Cardiac fibroblast (primary cell): ENCODE results near the gene UNC79.
"Not testable (repeated sequence)": the region's sequence is repeated elsewhere in the genome, so short reads cannot be mapped to it uniquely, and the experiment has no call there.

Experiments used
- DNase-seq, 2 donors: peaks; one replicate each; pipeline versions ENCODE4 v3.0.0 to v3.0.0-alpha.2; 2010; ENCODE audit warnings: low read depth in 2 of 2
- H3K4me3 ChIP-seq, 2 donors: replicated peaks in 1 of 2; 1 replicate in 1 of 2; 2 replicates in 1 of 2; pipeline ENCODE4 v1.5.1; 2011; ENCODE audit warnings: low read depth in 2 of 2, low read length in 2 of 2, mild to moderate bottlenecking in 2 of 2, moderate library complexity in 1 of 2
- CTCF ChIP-seq: IDR thresholded peaks from one replicate; pipeline ENCODE4 v1.5.1; 2011; ENCODE audit warnings: low read depth, mild to moderate bottlenecking, low read length, inconsistent platforms

UNC79 gene

GRCh38 chr14:93410021-93410420, 20.7 kb upstream of the UNC79 start:
- no peak for DNase-seq
- no peak for TF ChIP-seq CTCF
- H3K4me3 ChIP-seq = no peak overlapping the region

GRCh38 chr14:93410893-93411292, 19.8 kb upstream of the UNC79 start:
- TF ChIP-seq CTCF = no peak
- DNase-seq = no peak
- no peak overlapping the region for H3K4me3 ChIP-seq

- DNase-seq = not testable (repeated sequence)
Measured at GRCh38 chr14:93425136-93425535, 5.6 kb upstream of the UNC79 start.

GRCh38 chr14:93426750-93427149, 4.0 kb upstream of the UNC79 start:
- no peak for DNase-seq
- TF ChIP-seq CTCF = no peak
- H3K4me3 ChIP-seq = no peak overlapping the region

More at GRCh38 chr14:93425136-93425535, 5.6 kb upstream of the UNC79 start:
- not testable (repeated sequence) for H3K4me3 ChIP-seq

- DNase-seq = peak; percentile 2 to 22
- TF ChIP-seq CTCF = no peak
- peak overlapping the region in 1 of 2 donors; percentile 29 for H3K4me3 ChIP-seq
Measured at GRCh38 chr14:93431036-93431670, 414 bp downstream of the UNC79 start.

- no peak for TF ChIP-seq CTCF
- H3K4me3 ChIP-seq = no peak overlapping the region
- DNase-seq = no peak
Measured at GRCh38 chr14:93454224-93454623, 23.5 kb downstream of the UNC79 start.

- no peak overlapping the region for H3K4me3 ChIP-seq
- no peak for DNase-seq
Measured at GRCh38 chr14:93456356-93456755, 25.6 kb downstream of the UNC79 start.

More at GRCh38 chr14:93456356-93456755, 25.6 kb downstream of the UNC79 start:
- no peak for TF ChIP-seq CTCF
